Omental fat pad (tissue), 4 donors: ENCODE data around the gene PAX8. TPM values are rescaled to one million over a fixed set of nuclear protein-coding genes. Genes with fewer than 3 reads are reported as not detected.

Source experiments
- ATAC-seq: fragments of 150-250 bp; one replicate; pipeline ENCODE4 v1.9.1; 2016; ENCODE audit warnings: mild to moderate bottlenecking, moderate library complexity; ENCODE audit not compliant: low FRiP score
- DNase-seq: peaks from one replicate; pipeline ENCODE4 v3.0.0-alpha.2; 2019; ENCODE audit warnings: low spot score
- total RNA-seq, 4 donors: library from RNA; depleted of rRNA; stranded (reverse); fragments of >200 nt; gene quantifications; one replicate each; pipeline ENCODE4 v1.1.0, GENCODE V29; 2016
- TF ChIP-seq, protein P1 (sequence below), 3 donors: fragments of 450-650 bp; IDR thresholded peaks; one replicate each; pipeline ENCODE4 v1.5.1; 2016 to 2017; ENCODE audit warnings: antibody characterized with exemption in 3 of 3, mild to moderate bottlenecking in 3 of 3, moderate library complexity in 2 of 3

Gene PAX8
- total RNA-seq, 4 donors from 2014 or later: 2.8 to 9.4 (median 5.8) TPM

DNA sequence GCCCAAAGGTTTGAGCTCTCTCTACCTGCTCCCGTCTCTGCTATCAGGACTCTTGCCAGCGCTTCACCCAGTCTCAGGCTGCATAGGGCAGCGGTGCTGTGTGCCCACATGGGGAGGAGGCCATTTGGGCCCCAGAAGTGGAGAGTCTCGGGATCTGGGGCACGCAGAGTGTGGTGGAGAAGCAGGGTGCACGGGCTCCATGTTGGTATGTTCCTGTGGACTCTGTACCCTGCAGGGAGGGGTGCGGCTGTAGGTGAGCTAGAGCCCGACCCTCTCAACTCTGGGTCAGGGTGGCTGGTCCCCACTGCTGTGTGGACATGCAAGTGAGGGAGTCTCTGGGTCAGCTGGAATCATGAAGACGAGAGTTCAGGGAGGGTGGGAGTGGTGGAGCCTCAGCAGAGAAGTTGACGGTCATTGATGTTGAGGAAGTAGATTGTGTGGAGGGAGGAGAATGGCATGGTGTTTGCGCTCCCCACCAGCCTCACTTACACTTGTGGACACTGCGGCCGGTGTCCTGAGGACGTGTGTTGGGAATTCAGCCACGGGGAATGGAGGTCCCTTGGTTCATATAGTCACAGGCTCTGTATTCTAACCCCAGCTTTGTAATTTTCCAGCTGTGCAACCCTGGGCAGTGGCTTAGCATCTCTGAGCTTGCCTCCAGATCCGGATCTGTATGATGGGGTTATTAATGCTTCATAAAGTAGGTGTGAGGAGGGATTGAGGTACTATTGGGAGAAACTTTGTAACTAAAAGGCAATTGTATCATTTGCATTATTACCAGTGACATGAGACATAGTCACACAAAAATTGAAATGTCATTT lies 105.8 kb downstream of the PAX8 start:
- TF ChIP-seq, protein P1, sequence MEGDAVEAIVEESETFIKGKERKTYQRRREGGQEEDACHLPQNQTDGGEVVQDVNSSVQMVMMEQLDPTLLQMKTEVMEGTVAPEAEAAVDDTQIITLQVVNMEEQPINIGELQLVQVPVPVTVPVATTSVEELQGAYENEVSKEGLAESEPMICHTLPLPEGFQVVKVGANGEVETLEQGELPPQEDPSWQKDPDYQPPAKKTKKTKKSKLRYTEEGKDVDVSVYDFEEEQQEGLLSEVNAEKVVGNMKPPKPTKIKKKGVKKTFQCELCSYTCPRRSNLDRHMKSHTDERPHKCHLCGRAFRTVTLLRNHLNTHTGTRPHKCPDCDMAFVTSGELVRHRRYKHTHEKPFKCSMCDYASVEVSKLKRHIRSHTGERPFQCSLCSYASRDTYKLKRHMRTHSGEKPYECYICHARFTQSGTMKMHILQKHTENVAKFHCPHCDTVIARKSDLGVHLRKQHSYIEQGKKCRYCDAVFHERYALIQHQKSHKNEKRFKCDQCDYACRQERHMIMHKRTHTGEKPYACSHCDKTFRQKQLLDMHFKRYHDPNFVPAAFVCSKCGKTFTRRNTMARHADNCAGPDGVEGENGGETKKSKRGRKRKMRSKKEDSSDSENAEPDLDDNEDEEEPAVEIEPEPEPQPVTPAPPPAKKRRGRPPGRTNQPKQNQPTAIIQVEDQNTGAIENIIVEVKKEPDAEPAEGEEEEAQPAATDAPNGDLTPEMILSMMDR (IDR thresholded peaks at IDR 0.05): no peak
- no peak for ATAC-seq
- DNase-seq: no peak

DNA sequence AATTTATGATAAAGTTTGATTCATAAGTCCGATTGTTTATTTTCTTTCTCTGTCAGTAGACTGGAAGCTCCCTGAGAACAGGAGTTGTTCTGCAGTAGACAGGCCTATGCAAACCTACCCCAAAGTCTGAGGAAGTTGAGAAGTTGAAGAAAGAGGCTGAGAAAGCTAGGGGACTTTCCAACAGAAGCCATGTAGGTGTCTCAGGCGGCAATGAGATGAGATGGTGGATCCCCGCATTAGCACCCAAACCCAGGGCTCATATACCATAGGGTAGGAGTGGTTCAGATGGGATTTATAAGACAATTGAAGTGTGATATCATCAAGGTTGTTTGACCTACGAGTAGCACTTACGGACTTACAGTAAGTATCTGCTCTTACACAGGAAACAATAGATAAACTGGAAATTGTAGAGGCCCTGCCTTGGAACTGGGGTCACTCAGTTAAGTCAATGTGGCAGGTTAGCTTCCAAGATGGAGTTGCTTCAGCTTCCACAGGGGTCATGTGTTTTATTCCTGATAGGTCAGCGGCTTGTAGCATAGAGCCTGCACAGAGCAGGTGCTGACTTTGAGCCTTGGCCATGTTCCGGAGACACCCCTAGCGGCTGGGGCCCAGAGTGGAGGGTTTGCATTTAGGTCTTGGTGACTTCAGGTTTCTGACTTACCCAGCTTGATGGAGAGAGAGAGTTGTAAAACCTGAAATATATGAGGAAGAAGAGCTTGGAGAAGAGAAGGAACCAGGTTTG lies 107.2 kb downstream of the PAX8 start:
- DNase-seq (no peak), ATAC-seq (no peak)
- TF ChIP-seq, protein P1 (IDR thresholded peaks at IDR 0.05): no peak

DNA sequence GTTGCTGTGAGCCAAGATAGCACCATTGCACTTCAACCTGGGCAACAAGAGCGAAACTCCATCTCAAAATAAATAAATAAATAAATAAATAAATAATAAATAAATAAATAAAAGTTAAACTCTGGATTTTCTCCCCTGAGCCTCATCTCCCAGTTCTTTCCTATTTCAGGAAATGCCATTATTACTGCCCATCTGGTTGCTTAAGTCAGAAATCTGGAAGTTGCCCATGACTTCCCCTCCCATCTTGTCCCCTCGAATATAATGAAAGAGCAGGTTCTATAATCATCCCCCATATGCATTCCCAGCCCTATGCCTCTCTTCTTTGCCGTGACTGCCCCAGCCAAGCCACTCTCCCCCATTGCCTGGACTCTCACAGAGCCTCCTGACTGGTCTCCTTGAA lies 109.1 kb downstream of the PAX8 start:
- DNase-seq (no peak), ATAC-seq (no peak)
- TF ChIP-seq, protein P1 (IDR thresholded peaks at IDR 0.05): no peak

DNA sequence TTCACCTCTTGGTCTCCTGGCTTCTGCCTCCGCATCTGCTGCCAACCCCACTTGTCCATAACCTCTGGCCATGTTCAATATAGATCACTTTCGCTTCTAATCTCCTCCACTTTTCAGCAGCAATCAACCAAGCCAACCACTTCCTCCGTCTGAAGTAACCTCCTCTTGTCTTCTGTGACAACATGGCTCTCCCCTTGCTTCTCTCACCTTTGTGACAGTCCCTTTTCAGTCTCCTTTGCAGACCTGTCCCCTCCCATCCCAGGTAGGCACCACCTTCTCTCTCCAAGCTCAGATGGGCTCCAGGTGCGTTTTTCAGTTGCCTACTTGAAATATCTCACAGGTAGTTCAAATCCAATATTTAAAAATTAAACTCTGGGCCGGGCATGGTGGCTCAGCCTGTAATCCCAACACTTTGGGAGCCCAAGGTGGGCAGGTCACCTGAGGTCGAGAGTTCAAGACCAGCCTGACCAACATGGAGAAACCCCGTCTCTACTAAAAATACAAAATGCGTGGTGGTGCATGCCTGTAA lies 109.7 kb downstream of the PAX8 start:
- TF ChIP-seq, protein P1 (IDR thresholded peaks at IDR 0.05): no peak
- ATAC-seq (no peak), DNase-seq (no peak)

DNA sequence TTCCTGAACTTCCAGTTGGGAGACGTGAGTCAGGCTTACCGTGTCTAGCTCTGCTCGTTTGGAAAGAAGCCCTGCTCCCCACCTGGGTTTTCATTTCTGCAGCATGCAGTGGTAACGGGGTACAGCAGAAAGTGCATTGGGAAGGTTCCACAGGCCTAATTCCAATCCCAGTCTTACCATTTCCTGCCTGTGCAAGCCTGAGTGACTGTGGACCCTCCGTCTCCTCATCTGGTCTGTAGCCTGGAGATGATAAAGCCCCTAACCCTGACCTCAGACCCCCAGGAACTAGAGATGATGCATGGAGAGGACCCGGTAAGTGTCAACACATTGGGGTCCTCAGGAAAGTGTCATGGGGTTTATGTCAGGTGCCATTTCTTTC lies 110.8 kb downstream of the PAX8 start:
- DNase-seq (no peak), ATAC-seq (no peak)
- TF ChIP-seq, protein P1 (IDR thresholded peaks at IDR 0.05): no peak

DNA sequence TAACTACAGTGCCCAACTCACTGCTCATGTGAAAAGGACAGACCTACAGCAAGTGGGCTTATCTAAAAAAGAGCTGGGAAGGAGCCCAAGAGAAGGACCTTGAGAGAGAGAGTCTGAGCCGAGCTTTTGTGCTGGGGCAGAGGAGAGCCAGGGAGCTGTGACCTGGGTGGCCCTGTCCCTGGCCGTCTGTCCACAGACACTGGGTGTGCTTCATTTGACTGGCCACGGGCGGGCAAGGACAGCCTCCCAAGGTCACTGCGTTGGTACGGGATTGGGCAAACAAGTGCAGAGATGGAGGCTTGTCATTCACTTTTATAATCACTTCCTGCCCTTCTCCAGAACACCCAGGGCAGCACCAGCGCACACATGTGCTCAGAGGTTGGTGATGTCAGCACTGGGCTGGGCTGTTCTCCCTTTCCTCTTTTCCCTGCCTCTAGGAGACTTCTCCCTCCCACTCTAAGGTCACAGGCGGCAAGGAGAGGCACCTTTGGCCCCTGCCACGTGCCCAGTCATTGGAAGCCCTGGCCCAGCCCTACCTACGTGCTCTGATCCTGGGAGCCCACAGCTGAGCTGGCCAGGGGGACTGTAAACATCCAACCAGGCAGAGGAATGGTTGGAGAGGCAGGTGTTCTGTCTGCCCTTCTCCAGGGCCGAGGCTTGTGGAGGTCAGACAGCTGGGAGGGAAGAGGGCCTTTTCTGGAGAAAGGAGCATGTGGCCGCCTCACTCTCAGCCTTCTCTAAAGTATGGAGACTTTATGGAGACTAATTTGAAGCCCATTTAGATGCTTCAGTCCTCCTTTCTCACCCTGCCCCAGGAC lies 111.4 kb downstream of the PAX8 start:
- TF ChIP-seq, protein P1 (IDR thresholded peaks at IDR 0.05): no peak
- no peak for ATAC-seq
- DNase-seq: no peak
